ENCODE data around the gene COPB2.

DNA sequence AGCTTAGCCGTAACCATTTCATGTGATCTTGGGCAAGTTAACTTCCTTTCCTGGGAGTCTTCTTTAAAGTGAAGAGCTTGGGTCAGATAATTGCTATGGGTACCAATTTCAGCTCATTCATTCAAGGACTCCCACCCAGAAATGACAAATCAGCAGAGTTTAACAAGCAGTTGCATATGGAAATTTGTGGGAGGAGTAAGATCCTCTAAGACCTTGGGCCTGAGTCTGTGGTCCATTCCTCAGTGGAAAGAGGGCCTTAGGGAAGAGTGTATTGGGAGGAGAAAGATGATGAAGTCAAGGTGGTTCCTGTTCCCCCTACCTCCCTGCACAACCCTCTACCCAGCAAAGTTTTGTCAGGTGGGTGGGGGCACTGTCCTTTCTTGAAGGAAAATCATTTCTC is 44.8 kb upstream of the COPB2 start:
- TF ChIP-seq, protein P1, sequence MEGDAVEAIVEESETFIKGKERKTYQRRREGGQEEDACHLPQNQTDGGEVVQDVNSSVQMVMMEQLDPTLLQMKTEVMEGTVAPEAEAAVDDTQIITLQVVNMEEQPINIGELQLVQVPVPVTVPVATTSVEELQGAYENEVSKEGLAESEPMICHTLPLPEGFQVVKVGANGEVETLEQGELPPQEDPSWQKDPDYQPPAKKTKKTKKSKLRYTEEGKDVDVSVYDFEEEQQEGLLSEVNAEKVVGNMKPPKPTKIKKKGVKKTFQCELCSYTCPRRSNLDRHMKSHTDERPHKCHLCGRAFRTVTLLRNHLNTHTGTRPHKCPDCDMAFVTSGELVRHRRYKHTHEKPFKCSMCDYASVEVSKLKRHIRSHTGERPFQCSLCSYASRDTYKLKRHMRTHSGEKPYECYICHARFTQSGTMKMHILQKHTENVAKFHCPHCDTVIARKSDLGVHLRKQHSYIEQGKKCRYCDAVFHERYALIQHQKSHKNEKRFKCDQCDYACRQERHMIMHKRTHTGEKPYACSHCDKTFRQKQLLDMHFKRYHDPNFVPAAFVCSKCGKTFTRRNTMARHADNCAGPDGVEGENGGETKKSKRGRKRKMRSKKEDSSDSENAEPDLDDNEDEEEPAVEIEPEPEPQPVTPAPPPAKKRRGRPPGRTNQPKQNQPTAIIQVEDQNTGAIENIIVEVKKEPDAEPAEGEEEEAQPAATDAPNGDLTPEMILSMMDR (conservative IDR thresholded peaks at IDR 0.05; ENCODE audit: low read depth, low read length), result no peak
- TF ChIP-seq EZH2 (IDR thresholded peaks at IDR 0.05; ENCODE audit: borderline replicate concordance, low read depth, low read length, poor library complexity, severe bottlenecking), result no peak

Measured in A673 (cell line).